Liver (tissue), 9 donors: ENCODE measurements around the gene NOL11. TPM values are rescaled to one million over a fixed set of nuclear protein-coding genes. Genes with fewer than 3 reads are reported as not detected.

Experiments
- DNase-seq: peaks from one replicate; pipeline ENCODE4 v3.0.0-alpha.2; 2017; ENCODE audit warnings: low spot score
- H3K27ac ChIP-seq, 2 donors: one replicate each; pipeline ENCODE4 v1.7.0; 2013; ENCODE audit warnings: inconsistent platforms in 2 of 2, low read length in 2 of 2, control low read depth in 1 of 2, low read depth in 1 of 2, mild to moderate bottlenecking in 1 of 2
- H3K27me3 ChIP-seq, 4 donors: one replicate each; pipeline versions ENCODE4 v1.6.1 to v1.7.0; 2013; ENCODE audit warnings: low read length in 3 of 4, inconsistent platforms in 1 of 4, mild to moderate bottlenecking in 1 of 4, moderate library complexity in 1 of 4; ENCODE audit not compliant: control insufficient read depth in 4 of 4, insufficient read depth in 4 of 4
- H3K36me3 ChIP-seq, 4 donors: one replicate each; pipeline versions ENCODE4 v1.6.1 to v1.7.0; 2013; ENCODE audit warnings: low read length in 3 of 4, mild to moderate bottlenecking in 3 of 4, low read depth in 1 of 4, moderate library complexity in 1 of 4; ENCODE audit not compliant: control insufficient read depth in 4 of 4, insufficient read depth in 3 of 4
- H3K4me1 ChIP-seq, 4 donors: one replicate each; pipeline versions ENCODE4 v1.6.1 to v1.7.0; 2013; ENCODE audit warnings: low read length in 3 of 4, mild to moderate bottlenecking in 3 of 4, moderate library complexity in 1 of 4; ENCODE audit not compliant: control insufficient read depth in 4 of 4, insufficient read depth in 4 of 4
- H3K4me3 ChIP-seq, 3 donors: one replicate each; pipeline versions ENCODE4 v1.6.1 to v1.7.0; 2013; ENCODE audit warnings: low read length in 3 of 3, control low read depth in 1 of 3, low read depth in 1 of 3, mild to moderate bottlenecking in 1 of 3
- H3K9ac ChIP-seq, 2 donors: one replicate each; pipeline ENCODE4 v1.7.0; 2013; ENCODE audit warnings: low read length in 2 of 2, mild to moderate bottlenecking in 2 of 2, moderate library complexity in 2 of 2, control low read depth in 1 of 2, low read depth in 1 of 2
- H3K9me3 ChIP-seq, 4 donors: one replicate each; pipeline versions ENCODE4 v1.6.1 to v1.7.0; 2013; ENCODE audit warnings: low read length in 3 of 4; ENCODE audit not compliant: control insufficient read depth in 4 of 4
- EGR1 ChIP-seq, 2 donors: IDR thresholded peaks; 2 replicates each; pipeline ENCODE4 v1.6.1; 2016 to 2018; ENCODE audit warnings: antibody characterized with exemption in 2 of 2, low read depth in 2 of 2
- FOXA1 ChIP-seq: IDR thresholded peaks from 2 replicates; pipeline ENCODE4 v1.6.1; 2016; ENCODE audit warnings: antibody characterized with exemption
- FOXA2 ChIP-seq: IDR thresholded peaks from 2 replicates; pipeline ENCODE4 v1.6.1; 2016; ENCODE audit warnings: antibody characterized with exemption
- GABPA ChIP-seq, 2 donors: IDR thresholded peaks in 1 of 2; conservative IDR thresholded peaks in 1 of 2; 2 replicates each; pipeline ENCODE4 v1.6.1; 2016; ENCODE audit warnings: antibody characterized with exemption in 2 of 2, mild to moderate bottlenecking in 1 of 2, moderate library complexity in 1 of 2
- HNF4A ChIP-seq, 2 donors: conservative IDR thresholded peaks; 2 replicates each; pipeline ENCODE4 v1.6.1; 2016; ENCODE audit warnings: antibody characterized with exemption in 2 of 2, mild to moderate bottlenecking in 2 of 2
- HNF4G ChIP-seq: IDR thresholded peaks from 2 replicates; pipeline ENCODE4 v1.6.1; 2016; ENCODE audit warnings: antibody characterized with exemption
- JUND ChIP-seq, 2 donors: IDR thresholded peaks; 2 replicates each; pipeline ENCODE4 v1.6.1; 2016; ENCODE audit warnings: antibody characterized with exemption in 2 of 2
- NR2F2 ChIP-seq: IDR thresholded peaks from 2 replicates; pipeline ENCODE4 v1.6.1; 2016; ENCODE audit warnings: antibody characterized with exemption
- RAD21 ChIP-seq, 2 donors: IDR thresholded peaks; 2 replicates each; pipeline ENCODE4 v1.6.1; 2016; ENCODE audit warnings: antibody characterized with exemption in 2 of 2, mild to moderate bottlenecking in 2 of 2
- RXRA ChIP-seq, 2 donors: IDR thresholded peaks; 2 replicates each; pipeline ENCODE4 v1.6.1; 2017 to 2018; ENCODE audit warnings: antibody characterized with exemption in 2 of 2, mild to moderate bottlenecking in 1 of 2
- SP1 ChIP-seq: IDR thresholded peaks from 2 replicates; pipeline ENCODE4 v1.6.1; 2018; ENCODE audit warnings: antibody characterized with exemption, mild to moderate bottlenecking
- TAF1 ChIP-seq: conservative IDR thresholded peaks from 2 replicates; pipeline ENCODE4 v1.6.1; 2016; ENCODE audit warnings: antibody characterized with exemption, mild to moderate bottlenecking
- YY1 ChIP-seq: IDR thresholded peaks from 2 replicates; pipeline ENCODE4 v1.6.1; 2016; ENCODE audit warnings: antibody characterized with exemption, mild to moderate bottlenecking
- WGBS: extraction: QIAGEN DNeasy Blood & Tissue Kit; methylation state at CpG from one replicate; pipeline ENCODE4 v1.1.7; 2013; 5-methylcytosine and 5-hydroxymethylcytosine counted together
- polyA plus RNA-seq, 2 donors: library from polyadenylated mRNA; stranded (reverse) in 1 of 2; unstranded in 1 of 2; fragments of 200-250 nt in 1 of 2; fragments of >200 nt in 1 of 2; fragmentation: Nextera tagmentation in 1 of 2; extraction: Ambion mirVana in 1 of 2; gene quantifications; one replicate each; pipeline versions ENCODE4 v1.2.1 to v1.2.3, GENCODE V29; 2013 to 2015
- total RNA-seq, 2 donors: library from RNA; depleted of rRNA; stranded (reverse); fragments of >200 nt; gene quantifications; one replicate each; pipeline ENCODE4 v1.2.3, GENCODE V29; 2014
- TF ChIP-seq, protein P1 (sequence below): IDR thresholded peaks from 2 replicates; pipeline ENCODE4 v1.6.1; 2016; ENCODE audit warnings: antibody characterized with exemption
- TF ChIP-seq, protein P2 (sequence below): fragments of 150-350 bp; IDR thresholded peaks from 2 replicates; pipeline ENCODE4 v1.5.1; 2017; ENCODE audit warnings: improper control_type of control experiment, low read depth, low read length; ENCODE audit not compliant: missing input control
- TF ChIP-seq, protein P3 (sequence below): IDR thresholded peaks from 2 replicates; pipeline ENCODE4 v1.6.1; 2016; ENCODE audit warnings: antibody characterized with exemption, mild to moderate bottlenecking
- TF ChIP-seq, protein P4 (sequence below): IDR thresholded peaks from 2 replicates; pipeline ENCODE4 v1.6.1; 2016; ENCODE audit warnings: antibody characterized with exemption
- TF ChIP-seq, protein P5 (sequence below): IDR thresholded peaks from 2 replicates; pipeline ENCODE4 v1.6.1; 2016; ENCODE audit warnings: antibody characterized with exemption
- donor health status: healthy.
- donor health status: healthy.
- donor health status: healthy.
- donor health status: healthy.
- donor health status: healthy.

Gene NOL11
- total and polyA plus RNA-seq, 4 donors: 11.8 to 27.2 (median 20.7) TPM

DNA sequence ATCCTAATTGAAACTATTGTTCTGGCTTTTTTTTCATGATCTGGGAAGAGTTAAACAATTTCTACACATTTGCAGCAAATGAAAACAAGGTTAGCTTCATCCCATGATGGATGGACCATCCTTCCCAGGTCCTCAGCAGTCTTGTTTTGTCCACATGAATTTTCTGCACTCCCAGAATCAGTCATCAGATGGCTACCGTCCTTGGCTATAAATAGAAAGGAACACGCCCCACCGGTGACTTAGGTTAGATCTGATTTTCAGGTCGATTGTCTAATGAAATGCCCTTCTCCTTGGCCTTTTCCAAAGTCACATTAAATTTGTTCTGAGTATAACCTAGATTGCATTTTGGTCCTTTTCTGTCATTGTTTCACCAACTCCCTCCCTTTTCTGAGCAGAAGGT lies 41.4 kb upstream of the NOL11 start:
- TF ChIP-seq, protein P1, sequence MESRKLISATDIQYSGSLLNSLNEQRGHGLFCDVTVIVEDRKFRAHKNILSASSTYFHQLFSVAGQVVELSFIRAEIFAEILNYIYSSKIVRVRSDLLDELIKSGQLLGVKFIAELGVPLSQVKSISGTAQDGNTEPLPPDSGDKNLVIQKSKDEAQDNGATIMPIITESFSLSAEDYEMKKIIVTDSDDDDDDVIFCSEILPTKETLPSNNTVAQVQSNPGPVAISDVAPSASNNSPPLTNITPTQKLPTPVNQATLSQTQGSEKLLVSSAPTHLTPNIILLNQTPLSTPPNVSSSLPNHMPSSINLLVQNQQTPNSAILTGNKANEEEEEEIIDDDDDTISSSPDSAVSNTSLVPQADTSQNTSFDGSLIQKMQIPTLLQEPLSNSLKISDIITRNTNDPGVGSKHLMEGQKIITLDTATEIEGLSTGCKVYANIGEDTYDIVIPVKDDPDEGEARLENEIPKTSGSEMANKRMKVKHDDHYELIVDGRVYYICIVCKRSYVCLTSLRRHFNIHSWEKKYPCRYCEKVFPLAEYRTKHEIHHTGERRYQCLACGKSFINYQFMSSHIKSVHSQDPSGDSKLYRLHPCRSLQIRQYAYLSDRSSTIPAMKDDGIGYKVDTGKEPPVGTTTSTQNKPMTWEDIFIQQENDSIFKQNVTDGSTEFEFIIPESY: no peak
- no peak for TF ChIP-seq SP1
- TF ChIP-seq, protein P2, sequence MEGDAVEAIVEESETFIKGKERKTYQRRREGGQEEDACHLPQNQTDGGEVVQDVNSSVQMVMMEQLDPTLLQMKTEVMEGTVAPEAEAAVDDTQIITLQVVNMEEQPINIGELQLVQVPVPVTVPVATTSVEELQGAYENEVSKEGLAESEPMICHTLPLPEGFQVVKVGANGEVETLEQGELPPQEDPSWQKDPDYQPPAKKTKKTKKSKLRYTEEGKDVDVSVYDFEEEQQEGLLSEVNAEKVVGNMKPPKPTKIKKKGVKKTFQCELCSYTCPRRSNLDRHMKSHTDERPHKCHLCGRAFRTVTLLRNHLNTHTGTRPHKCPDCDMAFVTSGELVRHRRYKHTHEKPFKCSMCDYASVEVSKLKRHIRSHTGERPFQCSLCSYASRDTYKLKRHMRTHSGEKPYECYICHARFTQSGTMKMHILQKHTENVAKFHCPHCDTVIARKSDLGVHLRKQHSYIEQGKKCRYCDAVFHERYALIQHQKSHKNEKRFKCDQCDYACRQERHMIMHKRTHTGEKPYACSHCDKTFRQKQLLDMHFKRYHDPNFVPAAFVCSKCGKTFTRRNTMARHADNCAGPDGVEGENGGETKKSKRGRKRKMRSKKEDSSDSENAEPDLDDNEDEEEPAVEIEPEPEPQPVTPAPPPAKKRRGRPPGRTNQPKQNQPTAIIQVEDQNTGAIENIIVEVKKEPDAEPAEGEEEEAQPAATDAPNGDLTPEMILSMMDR: no peak
- DNase-seq: no peak
- Histone ChIP-seq H3K9ac (no peak overlapping the region), H3K4me1 (no peaks in the 10 kb centered on the region), H3K4me3 (no peak overlapping the region), H3K9me3 (no peaks in the 10 kb centered on the region), H3K36me3 (peaks cover 0 to 5% (median 3%) of the 10 kb centered on the region in 4 donors), H3K27me3 (no peaks in the 10 kb centered on the region), H3K27ac (no peak overlapping the region)
- WGBS: 86% methylated on average over 4 of the region's 4 CpGs

DNA sequence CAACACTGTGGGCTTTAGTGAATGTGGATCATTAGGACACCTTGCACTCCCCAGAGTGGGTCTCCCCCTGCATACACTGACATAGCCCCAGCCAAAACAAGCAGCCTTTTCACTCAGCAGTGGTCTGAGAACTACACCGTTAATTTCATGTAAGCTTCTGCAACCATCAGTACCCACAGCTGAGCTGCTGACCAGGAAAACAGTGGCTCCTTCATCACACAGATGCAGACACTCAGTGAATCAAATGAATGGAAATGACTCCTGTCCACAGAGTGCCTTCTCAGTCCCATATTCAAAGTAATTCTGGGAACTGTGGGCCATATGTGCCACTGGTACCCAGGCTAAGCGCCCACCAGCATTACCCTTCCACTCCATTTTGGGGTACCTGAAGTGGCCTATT lies 39.3 kb upstream of the NOL11 start:
- whole genome bisulfite sequencing: 97% methylated on average over 2 of the region's 2 CpGs

More for the DNA sequence above, 39.3 kb upstream of the NOL11 start:
- H3K4me3 ChIP-seq: no peak overlapping the region
- H3K27ac ChIP-seq: no peak overlapping the region
- H3K4me1 ChIP-seq: no peaks in the 10 kb centered on the region
- H3K36me3 ChIP-seq: peaks cover 0 to 3% (median under 1%) of the 10 kb centered on the region in 4 donors
- TF ChIP-seq JUND (IDR thresholded peaks at IDR 0.05): no peak
- TF ChIP-seq, protein P3, sequence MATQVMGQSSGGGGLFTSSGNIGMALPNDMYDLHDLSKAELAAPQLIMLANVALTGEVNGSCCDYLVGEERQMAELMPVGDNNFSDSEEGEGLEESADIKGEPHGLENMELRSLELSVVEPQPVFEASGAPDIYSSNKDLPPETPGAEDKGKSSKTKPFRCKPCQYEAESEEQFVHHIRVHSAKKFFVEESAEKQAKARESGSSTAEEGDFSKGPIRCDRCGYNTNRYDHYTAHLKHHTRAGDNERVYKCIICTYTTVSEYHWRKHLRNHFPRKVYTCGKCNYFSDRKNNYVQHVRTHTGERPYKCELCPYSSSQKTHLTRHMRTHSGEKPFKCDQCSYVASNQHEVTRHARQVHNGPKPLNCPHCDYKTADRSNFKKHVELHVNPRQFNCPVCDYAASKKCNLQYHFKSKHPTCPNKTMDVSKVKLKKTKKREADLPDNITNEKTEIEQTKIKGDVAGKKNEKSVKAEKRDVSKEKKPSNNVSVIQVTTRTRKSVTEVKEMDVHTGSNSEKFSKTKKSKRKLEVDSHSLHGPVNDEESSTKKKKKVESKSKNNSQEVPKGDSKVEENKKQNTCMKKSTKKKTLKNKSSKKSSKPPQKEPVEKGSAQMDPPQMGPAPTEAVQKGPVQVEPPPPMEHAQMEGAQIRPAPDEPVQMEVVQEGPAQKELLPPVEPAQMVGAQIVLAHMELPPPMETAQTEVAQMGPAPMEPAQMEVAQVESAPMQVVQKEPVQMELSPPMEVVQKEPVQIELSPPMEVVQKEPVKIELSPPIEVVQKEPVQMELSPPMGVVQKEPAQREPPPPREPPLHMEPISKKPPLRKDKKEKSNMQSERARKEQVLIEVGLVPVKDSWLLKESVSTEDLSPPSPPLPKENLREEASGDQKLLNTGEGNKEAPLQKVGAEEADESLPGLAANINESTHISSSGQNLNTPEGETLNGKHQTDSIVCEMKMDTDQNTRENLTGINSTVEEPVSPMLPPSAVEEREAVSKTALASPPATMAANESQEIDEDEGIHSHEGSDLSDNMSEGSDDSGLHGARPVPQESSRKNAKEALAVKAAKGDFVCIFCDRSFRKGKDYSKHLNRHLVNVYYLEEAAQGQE: no peak
- TF ChIP-seq, protein P4, sequence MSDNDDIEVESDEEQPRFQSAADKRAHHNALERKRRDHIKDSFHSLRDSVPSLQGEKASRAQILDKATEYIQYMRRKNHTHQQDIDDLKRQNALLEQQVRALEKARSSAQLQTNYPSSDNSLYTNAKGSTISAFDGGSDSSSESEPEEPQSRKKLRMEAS: no peak
- no peak for TF ChIP-seq FOXA1
- TF ChIP-seq, protein P1: no peak
- TF ChIP-seq EGR1 (IDR thresholded peaks at IDR 0.05; ENCODE audit: low read depth in 2 of 2): no peak
- TF ChIP-seq, protein P5, sequence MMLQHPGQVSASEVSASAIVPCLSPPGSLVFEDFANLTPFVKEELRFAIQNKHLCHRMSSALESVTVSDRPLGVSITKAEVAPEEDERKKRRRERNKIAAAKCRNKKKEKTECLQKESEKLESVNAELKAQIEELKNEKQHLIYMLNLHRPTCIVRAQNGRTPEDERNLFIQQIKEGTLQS: no peak
- TF ChIP-seq FOXA2: no peak
- TF ChIP-seq YY1: no peak
- no peak for TF ChIP-seq SP1
- no peak for TF ChIP-seq HNF4A (conservative IDR thresholded peaks at IDR 0.05)
- no peak for TF ChIP-seq NR2F2
- no peak for TF ChIP-seq RAD21 (IDR thresholded peaks at IDR 0.05)
- TF ChIP-seq HNF4G: no peak
- TF ChIP-seq, protein P2: no peak
- no peak for TF ChIP-seq RXRA (IDR thresholded peaks at IDR 0.05)
- no peak for TF ChIP-seq TAF1
- TF ChIP-seq GABPA (IDR thresholded peaks at IDR 0.05 in 1 of 2, conservative IDR thresholded peaks at IDR 0.05 in 1 of 2): no peak
- no peak for DNase-seq
- H3K9me3 ChIP-seq: no peaks in the 10 kb centered on the region
- H3K9ac ChIP-seq: no peak overlapping the region
- no peaks in the 10 kb centered on the region for H3K27me3 ChIP-seq
